ENCODE results near the gene TTC39C. TPM values are rescaled to one million over a fixed set of nuclear protein-coding genes. Genes with fewer than 3 reads are reported as not detected.

TTC39C gene
- total RNA-seq, 3 donors from 2014 or later, result 8.1 to 14.6 (median 13.2) TPM

DNA sequence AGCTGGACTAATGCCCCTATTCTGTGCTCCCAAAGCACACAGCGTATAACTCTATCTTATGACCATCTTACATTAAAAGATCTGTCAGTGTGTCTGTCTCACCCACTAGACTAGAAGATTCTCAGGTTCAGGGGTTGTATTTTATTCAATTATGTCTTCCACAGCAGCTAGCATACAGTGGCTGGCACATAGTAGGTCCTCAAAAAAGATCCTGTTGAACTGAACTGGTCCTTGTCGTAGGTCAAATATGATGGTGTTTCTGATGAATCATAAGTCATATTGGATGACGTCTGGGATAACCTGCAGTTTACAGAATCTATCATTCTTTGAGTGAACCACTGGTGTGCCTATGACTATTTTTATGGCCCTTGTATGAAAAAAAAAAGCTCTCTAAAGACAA lies 11.3 kb upstream of the TTC39C start:
- no peak for DNase-seq
- Histone ChIP-seq H3K4me3 (no peak overlapping the region), H3K4me1 (ENCODE audit: low read depth) (peaks cover 15% of the 10 kb centered on the region), H3K9me3 (no peaks in the 10 kb centered on the region), H3K36me3 (ENCODE audit: low read depth) (no peaks in the 10 kb centered on the region)
- intact Hi-C loops (cut with DNase I, micrococcal nuclease), result no loop called here
- TF ChIP-seq, protein P1, sequence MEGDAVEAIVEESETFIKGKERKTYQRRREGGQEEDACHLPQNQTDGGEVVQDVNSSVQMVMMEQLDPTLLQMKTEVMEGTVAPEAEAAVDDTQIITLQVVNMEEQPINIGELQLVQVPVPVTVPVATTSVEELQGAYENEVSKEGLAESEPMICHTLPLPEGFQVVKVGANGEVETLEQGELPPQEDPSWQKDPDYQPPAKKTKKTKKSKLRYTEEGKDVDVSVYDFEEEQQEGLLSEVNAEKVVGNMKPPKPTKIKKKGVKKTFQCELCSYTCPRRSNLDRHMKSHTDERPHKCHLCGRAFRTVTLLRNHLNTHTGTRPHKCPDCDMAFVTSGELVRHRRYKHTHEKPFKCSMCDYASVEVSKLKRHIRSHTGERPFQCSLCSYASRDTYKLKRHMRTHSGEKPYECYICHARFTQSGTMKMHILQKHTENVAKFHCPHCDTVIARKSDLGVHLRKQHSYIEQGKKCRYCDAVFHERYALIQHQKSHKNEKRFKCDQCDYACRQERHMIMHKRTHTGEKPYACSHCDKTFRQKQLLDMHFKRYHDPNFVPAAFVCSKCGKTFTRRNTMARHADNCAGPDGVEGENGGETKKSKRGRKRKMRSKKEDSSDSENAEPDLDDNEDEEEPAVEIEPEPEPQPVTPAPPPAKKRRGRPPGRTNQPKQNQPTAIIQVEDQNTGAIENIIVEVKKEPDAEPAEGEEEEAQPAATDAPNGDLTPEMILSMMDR (IDR thresholded peaks at IDR 0.05), result no peak
- ATAC-seq, result no peak

DNA sequence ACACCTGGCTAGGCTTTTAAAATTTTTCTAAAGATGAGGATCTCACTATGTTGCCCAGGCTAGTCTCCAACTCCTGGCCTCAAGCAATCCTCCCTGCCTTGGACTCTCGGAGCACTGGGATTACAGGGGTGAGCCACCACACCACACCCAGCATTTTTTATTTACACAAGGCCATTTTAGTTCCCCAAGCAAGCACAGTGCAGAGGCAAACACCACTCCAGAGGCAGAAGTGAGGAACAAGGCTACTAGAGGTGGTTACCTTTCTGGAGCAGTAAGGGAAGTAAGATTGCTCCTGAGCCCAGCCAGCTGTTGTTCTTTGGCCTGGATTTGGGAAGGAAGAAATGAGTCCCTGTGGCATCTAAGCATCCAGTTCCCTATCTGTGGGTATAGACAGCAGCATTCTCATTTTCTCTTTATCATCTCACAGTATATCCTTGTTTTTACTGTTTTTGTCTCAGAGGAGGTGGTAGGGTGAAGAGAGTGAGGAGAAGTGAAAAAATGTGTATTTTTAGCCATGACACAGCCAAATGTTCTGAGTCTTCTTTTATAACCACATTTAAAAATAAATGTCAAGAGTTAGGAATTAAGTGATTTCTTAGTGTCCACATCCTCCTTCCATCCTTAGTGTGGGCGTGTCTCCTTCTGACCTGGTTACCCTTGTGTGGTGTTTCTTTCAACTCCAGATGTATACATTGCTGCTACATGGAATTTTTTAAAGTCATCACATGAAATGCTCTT lies 10.5 kb upstream of the TTC39C start:
- H3K4me1 ChIP-seq (ENCODE audit: low read depth), result peaks cover 9% of the 10 kb centered on the region
- no peak overlapping the region for H3K4me3 ChIP-seq
- intact Hi-C loops (cut with DNase I, micrococcal nuclease), result no loop called here
- TF ChIP-seq, protein P1 (IDR thresholded peaks at IDR 0.05), result no peak
- H3K9me3 ChIP-seq, result no peaks in the 10 kb centered on the region
- no peak for DNase-seq
- peak; percentile 57 for ATAC-seq
- H3K36me3 ChIP-seq (ENCODE audit: low read depth), result no peaks in the 10 kb centered on the region

DNA sequence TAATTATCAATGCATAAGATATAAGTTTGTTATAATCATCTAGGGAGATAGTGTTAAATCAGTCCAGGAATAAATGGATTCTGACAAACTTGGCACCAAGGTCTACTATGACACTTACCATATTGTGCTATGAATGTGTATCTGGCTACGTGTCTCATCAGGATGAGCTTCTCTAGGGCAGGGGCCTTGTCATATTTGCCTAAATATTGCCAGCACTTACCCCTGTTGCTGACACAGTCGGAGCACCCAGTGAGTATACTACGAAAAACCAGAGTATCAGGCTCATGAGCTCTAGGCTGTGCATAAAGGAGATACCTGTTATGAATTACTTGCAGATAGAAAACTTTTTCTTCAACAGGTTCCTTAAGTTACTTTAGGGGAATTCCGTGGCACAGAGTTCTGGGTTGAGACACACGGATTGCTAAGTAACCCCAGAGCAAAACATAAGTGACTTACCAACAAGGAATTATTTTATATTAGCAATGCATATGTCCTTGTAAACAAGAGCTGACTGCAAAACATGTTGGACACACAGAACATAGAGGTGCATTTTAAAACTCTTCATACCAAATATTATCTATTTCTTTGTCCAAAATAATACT lies 7.7 kb upstream of the TTC39C start:
- TF ChIP-seq, protein P1 (IDR thresholded peaks at IDR 0.05), result no peak
- Histone ChIP-seq H3K36me3 (ENCODE audit: low read depth) (no peaks in the 10 kb centered on the region), H3K4me3 (no peak overlapping the region), H3K4me1 (ENCODE audit: low read depth) (peaks cover 4% of the 10 kb centered on the region), H3K9me3 (no peaks in the 10 kb centered on the region)
- intact Hi-C loops (cut with DNase I, micrococcal nuclease), result no loop called here
- no peak for DNase-seq
- ATAC-seq, result no peak

DNA sequence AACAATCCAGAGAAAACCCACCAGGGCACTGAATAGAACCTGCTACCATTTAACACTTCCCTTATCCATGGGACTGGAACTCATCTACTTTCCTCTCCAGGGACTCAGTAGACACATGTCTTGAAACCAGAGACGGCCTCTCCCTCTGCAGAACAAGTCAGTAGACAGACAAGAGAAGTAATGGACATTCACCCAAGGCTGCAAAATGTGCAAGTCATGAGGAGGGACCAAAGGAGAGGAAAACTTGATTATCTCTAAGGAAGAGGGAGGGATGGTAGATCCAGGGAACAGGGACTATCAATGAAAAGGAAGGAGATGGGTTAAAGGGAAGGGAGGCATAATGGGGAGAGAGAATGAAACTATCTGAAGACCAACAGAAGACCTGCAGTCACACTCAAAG lies 5.3 kb upstream of the TTC39C start:
- TF ChIP-seq, protein P1 (IDR thresholded peaks at IDR 0.05), result no peak
- Histone ChIP-seq H3K9me3 (no peaks in the 10 kb centered on the region), H3K4me1 (ENCODE audit: low read depth) (peaks cover under 1% of the 10 kb centered on the region), H3K36me3 (ENCODE audit: low read depth) (no peaks in the 10 kb centered on the region), H3K4me3 (no peak overlapping the region)
- ATAC-seq (no peak), DNase-seq (no peak)
- intact Hi-C loops (cut with DNase I, micrococcal nuclease), result no loop called here

DNA sequence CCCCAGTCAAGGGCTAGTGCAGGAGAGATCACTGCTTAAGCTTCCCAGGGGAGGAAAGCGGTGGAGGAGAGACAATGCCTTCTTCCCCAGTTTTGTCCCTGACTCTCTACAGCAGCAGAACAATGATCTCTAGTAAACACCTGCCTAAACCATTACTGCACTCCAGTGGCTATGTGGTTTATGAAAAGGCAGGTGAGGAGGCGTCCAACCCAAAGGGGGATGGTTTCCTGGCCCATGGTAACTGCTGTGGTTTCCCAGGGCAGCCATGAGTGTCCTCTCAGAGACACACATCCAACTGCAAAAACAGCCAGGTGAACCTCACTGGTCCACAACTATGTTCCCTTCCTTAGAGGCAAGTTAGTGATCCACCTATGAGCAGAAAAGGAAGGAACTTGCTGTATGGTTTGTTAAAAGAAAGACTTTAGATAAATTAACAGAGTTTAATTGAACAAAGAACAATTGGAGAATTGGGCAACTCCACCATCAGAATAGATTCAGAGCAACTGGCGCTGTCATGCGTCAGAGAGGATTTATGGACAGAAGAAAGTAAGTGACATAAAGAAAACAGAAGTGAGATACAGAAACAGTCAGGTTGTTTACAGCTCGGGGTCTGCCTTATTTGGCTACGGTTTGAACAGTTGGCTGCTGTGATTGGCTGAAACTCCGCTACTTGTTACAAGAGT lies 4.8 kb upstream of the TTC39C start:
- no peaks in the 10 kb centered on the region for H3K9me3 ChIP-seq
- no peaks in the 10 kb centered on the region for H3K36me3 ChIP-seq (ENCODE audit: low read depth)
- H3K4me3 ChIP-seq, result no peak overlapping the region
- no peaks in the 10 kb centered on the region for H3K4me1 ChIP-seq (ENCODE audit: low read depth)
- peak; percentile 20 for ATAC-seq
- no peak for DNase-seq
- intact Hi-C loops (cut with DNase I, micrococcal nuclease), result no loop called here
- TF ChIP-seq, protein P1 (IDR thresholded peaks at IDR 0.05), result no peak

Data from mucosa of descending colon (tissue), 3 donors.